ENCODE data around the gene TP53TG5.
A peak's percentile ranks its signal among the peaks of the same experiment; 100 is the strongest.

Gene TP53TG5

GRCh38 chr20:45404438-45404837 lies 26.3 kb upstream of the TP53TG5 start:
- DNase-seq, result peak; percentile 1

GRCh38 chr20:45402946-45403345 lies 24.8 kb upstream of the TP53TG5 start:
- no peak for DNase-seq

- DNase-seq, result no peak
Measured at GRCh38 chr20:45400346-45401031, 22.4 kb upstream of the TP53TG5 start.

GRCh38 chr20:45399018-45399417 lies 20.9 kb upstream of the TP53TG5 start:
- no peak for DNase-seq

- no peak for DNase-seq
Measured at GRCh38 chr20:45395114-45395415, 16.9 kb upstream of the TP53TG5 start.

- no peak for DNase-seq
Measured at GRCh38 chr20:45394221-45395113, 16.3 kb upstream of the TP53TG5 start.

- no peak for DNase-seq
Measured at GRCh38 chr20:45392733-45393132, 14.6 kb upstream of the TP53TG5 start.

- DNase-seq, result no peak
Measured at GRCh38 chr20:45391559-45391958, 13.4 kb upstream of the TP53TG5 start.

- no peak for DNase-seq
Measured at GRCh38 chr20:45390931-45391330, 12.8 kb upstream of the TP53TG5 start.

GRCh38 chr20:45387274-45387673 lies 9.1 kb upstream of the TP53TG5 start:
- no peak for DNase-seq

GRCh38 chr20:45377269-45377668 lies 856 bp downstream of the TP53TG5 start:
- DNase-seq, result no peak

- DNase-seq, result no peak
Measured at GRCh38 chr20:45374966-45375365, 3.2 kb downstream of the TP53TG5 start.

GRCh38 chr20:45374101-45374467 lies 4.0 kb downstream of the TP53TG5 start:
- DNase-seq, result no peak

- DNase-seq, result peak; percentile 72
Measured at GRCh38 chr20:45373353-45374100, 4.6 kb downstream of the TP53TG5 start.

GRCh38 chr20:45372646-45373352 lies 5.3 kb downstream of the TP53TG5 start:
- DNase-seq, result no peak

- no peak for DNase-seq
Measured at GRCh38 chr20:45372241-45372640, 5.9 kb downstream of the TP53TG5 start.

GRCh38 chr20:45370571-45371160 lies 7.5 kb downstream of the TP53TG5 start:
- no peak for DNase-seq

GRCh38 chr20:45368221-45368980 lies 9.7 kb downstream of the TP53TG5 start:
- DNase-seq, result no peak

GRCh38 chr20:45367126-45367525 lies 11.0 kb downstream of the TP53TG5 start:
- no peak for DNase-seq

GRCh38 chr20:45366631-45367030 lies 11.5 kb downstream of the TP53TG5 start:
- no peak for DNase-seq

GRCh38 chr20:45366192-45366591 lies 11.9 kb downstream of the TP53TG5 start:
- DNase-seq, result no peak

- DNase-seq, result no peak
Measured at GRCh38 chr20:45365444-45365970, 12.6 kb downstream of the TP53TG5 start.

Measured in SHP77 treated with DMSO at 0.1 percent for 48 hours (cell line).